HepG2 (cell line): Measurements from ENCODE around the gene SELENOS.

Experiments used
- ASH2L ChIP-seq: fragments of 300-600, 200-600 bp; sonication (generic); IDR thresholded peaks from 2 replicates; pipeline ENCODE4 v1.7.0; 2017; ENCODE audit warnings: low read depth, mild to moderate bottlenecking, moderate library complexity, mixed read lengths, low read length; ENCODE audit not compliant: insufficient read length
- CEBPB ChIP-seq: IDR thresholded peaks from 2 replicates; pipeline ENCODE4 v1.6.1; 2011; ENCODE audit warnings: low read depth, low read length, improper control_type of control experiment, borderline replicate concordance
- ELK4 ChIP-seq: sonication (generic); formaldehyde crosslinking; IDR thresholded peaks from 2 replicates; pipeline ENCODE4 v1.9.0; 2021; ENCODE audit warnings: missing genetic modification reagents, borderline replicate concordance
- EP300 ChIP-seq, 3 experiments: sonication (generic) in 1 of 3; formaldehyde crosslinking in 1 of 3; IDR thresholded peaks; 2 replicates each; pipeline versions ENCODE4 v1.5.1 to v1.6.1; 2011 to 2020; ENCODE audit warnings: low read depth in 2 of 3, low read length in 2 of 3, borderline replicate concordance in 1 of 3, improper control_type of control experiment in 1 of 3, mild to moderate bottlenecking in 1 of 3, missing genetic modification reagents in 1 of 3, moderate library complexity in 1 of 3
- PRDM15 ChIP-seq: sonication (generic); formaldehyde crosslinking; IDR thresholded peaks from 2 replicates; pipeline ENCODE4 v1.4.0; 2020; ENCODE audit warnings: missing genetic modification reagents
- RXRA ChIP-seq: sonication (generic); formaldehyde crosslinking; IDR thresholded peaks from 2 replicates; pipeline ENCODE4 v1.5.1; 2020; ENCODE audit warnings: missing genetic modification reagents
- ZNF75D ChIP-seq: sonication (generic); formaldehyde crosslinking; IDR thresholded peaks from 2 replicates; pipeline ENCODE4 v1.8.1; 2023; ENCODE audit warnings: missing genetic modification reagents, mild to moderate bottlenecking, borderline replicate concordance
- ZNF776 ChIP-seq: sonication (generic); formaldehyde crosslinking; IDR thresholded peaks from 2 replicates; pipeline ENCODE4 v1.4.0; 2020; ENCODE audit warnings: mild to moderate bottlenecking, missing genetic modification reagents

GRCh38 chr15:101296418-101297405 lies 19.4 kb upstream of the SELENOS start:
- TF ChIP-seq ZNF75D (CRISPR knock-in tag): no peak
- no peak for TF ChIP-seq CEBPB
- TF ChIP-seq RXRA (CRISPR knock-in tag): no peak
- no peak for TF ChIP-seq ASH2L
- no peak for TF ChIP-seq EP300 (IDR thresholded peaks at IDR 0.05; ENCODE audit: low read depth in 2 of 2, low read length in 2 of 2)
- TF ChIP-seq EP300 (CRISPR knock-in tag; IDR thresholded peaks at IDR 0.05; ENCODE audit: borderline replicate concordance): no peak
- no peak for TF ChIP-seq PRDM15
- TF ChIP-seq ELK4 (CRISPR knock-in tag): no peak
- no peak for TF ChIP-seq ZNF776 (CRISPR knock-in tag)
